ENCODE results near the gene PLA2G7.

The PLA2G7 gene

GRCh38 chr6:46657642-46658041, 77.5 kb downstream of the PLA2G7 start:
- in situ Hi-C loops (cut with HindIII; ENCODE audit: low pct_unique_long_range_greater_than_20kb, low sequenced_read_pairs) = no loop called here
- no peak for DNase-seq (ENCODE audit: low read depth in 1 of 2, low spot score in 1 of 2)
- no peak for TF ChIP-seq JUND (IDR thresholded peaks at IDR 0.05; ENCODE audit: low read depth)

- DNase-seq (ENCODE audit: low read depth in 1 of 2, low spot score in 1 of 2) = peak; percentile 13 to 73
- in situ Hi-C loops (cut with HindIII; ENCODE audit: low pct_unique_long_range_greater_than_20kb, low sequenced_read_pairs) = no loop called here
- TF ChIP-seq JUND (IDR thresholded peaks at IDR 0.05; ENCODE audit: low read depth) = no peak
Measured at GRCh38 chr6:46655803-46656202, 79.4 kb downstream of the PLA2G7 start.
